HT-29 (cell line): ENCODE measurements around the gene PCNT. TPM values are rescaled to one million over a fixed set of nuclear protein-coding genes. Genes with fewer than 3 reads are reported as not detected.
A peak's percentile ranks its signal among the peaks of the same experiment; 100 is the strongest.
"Not testable (repeated sequence)": the region's sequence is repeated elsewhere in the genome, so short reads cannot be mapped to it uniquely, and the experiment has no call there.

Source experiments
- DNase-seq: peaks from one replicate; pipeline ENCODE4 v3.0.0-alpha.2; 2015; ENCODE audit warnings: low spot score
- total RNA-seq: library from RNA; depleted of rRNA; stranded (reverse); fragments of >200 nt; shearing (Covaris generic); gene quantifications from 2 replicates; pipeline ENCODE4 v1.2.3, GENCODE V29; 2014

PCNT gene
- total RNA-seq, 1 experiment from 2014 or later: 51.3 TPM

GRCh38 chr21:46308431-46308830, 15.5 kb upstream of the PCNT start:
- no peak for DNase-seq

GRCh38 chr21:46310260-46310659, 13.7 kb upstream of the PCNT start:
- not testable (repeated sequence) for DNase-seq

DNA sequence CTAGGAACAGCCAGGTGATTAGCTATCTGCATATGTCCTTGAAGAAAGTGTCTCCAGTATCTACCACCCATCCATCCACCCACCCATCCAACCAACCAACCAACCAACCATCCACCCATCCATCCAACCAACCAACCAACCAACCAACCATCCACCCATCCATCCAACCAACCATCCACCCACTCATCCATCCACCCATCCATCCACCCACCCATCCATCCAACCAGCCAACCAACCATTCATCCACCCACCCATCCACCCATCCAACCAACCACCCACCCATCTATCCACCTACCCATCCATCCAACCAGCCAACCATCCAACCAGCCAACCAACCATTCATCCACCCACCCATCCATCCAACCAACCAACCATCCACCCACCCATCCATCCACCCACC, 12.4 kb upstream of the PCNT start:
- DNase-seq: no peak

DNA sequence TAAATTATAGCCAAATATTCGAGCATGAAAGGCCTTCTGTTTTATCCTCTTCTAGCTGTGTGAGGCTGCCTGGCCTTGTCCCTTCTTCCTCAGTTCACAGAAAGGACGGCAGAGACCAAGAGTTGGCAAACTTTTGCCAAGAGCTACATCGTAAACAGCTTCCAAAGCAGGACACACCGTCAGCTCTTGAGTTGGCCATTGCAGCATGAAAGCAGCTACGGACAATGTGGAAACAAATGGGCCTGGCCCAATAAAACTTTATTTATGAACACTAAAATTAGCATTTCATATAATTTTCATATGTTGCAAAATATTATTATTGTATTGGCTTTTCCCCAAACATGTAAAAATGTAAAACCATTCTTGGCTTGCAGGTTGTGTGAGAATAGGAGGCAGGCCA, 11.0 kb upstream of the PCNT start:
- DNase-seq: no peak

GRCh38 chr21:46314441-46315020, 9.4 kb upstream of the PCNT start:
- DNase-seq: no peak

DNA sequence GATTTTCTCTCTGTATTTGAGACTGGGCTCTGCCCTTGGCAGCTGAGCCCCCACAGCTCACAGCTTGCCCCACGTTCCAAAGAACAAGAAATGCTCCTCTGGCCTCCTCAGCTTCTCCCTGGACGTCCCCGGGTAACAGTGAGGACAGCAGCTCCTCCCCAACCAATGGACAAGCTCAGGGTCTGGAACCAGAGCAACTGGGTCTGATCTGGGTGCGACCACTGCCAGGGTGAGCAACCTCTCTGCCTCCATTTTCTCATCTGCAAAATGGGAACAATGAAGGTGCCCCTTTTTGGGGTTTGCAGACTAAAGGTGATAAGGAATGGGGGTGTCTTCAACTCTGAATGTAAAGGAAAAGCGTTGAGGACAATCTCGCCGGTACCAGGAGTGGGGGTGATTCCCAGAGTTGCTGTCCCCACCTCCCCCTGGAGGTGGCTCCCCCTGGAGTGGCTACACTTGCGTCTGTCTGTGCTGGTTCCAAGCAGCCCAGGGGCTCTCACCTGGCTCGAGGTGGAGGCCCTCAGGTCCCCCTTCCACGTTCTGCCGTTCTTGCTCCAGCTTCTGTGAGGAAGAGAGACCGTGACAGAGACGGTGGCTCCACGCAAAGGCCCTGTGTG, 7.1 kb upstream of the PCNT start:
- DNase-seq: no peak

DNA sequence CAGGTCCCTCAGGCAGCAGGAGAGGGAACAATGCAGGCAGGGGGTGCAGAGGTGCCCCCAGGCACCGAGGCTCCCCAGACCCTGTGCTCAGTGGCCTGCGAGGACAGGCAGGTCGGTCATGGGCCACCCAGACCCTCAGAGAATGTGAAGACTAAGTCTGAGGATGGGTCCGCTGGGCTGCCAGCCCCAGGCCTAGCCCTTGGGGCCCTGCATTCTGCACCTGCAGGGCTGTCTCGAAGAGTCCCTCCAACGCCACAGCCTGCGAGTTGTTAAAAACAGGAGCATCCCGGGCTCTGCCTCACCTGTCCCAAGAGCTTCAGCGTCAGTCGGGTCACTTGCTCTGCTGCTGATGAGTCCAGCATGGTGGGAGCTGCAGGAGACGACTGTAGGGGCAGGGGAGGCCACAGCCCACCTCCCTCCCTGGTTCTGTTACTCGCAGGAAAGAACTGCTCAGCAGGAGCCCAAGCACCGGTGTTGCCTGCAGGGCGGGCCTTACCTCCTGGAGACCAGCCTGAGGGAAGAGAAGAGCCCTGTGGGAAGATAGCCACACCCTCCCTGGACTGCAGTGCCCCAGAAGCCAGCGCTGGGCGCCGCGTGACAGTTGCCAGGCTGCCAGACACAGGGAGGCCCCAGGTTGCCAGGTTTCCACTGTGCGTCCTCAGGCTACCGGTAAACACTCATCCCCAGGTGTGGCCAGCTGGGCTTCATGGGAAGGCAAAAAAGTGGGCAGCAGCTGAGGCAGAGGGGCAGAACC, 6.1 kb upstream of the PCNT start:
- DNase-seq: peak; percentile 29

- no peak for DNase-seq
Measured at GRCh38 chr21:46318464-46318845, 5.5 kb upstream of the PCNT start.

DNA sequence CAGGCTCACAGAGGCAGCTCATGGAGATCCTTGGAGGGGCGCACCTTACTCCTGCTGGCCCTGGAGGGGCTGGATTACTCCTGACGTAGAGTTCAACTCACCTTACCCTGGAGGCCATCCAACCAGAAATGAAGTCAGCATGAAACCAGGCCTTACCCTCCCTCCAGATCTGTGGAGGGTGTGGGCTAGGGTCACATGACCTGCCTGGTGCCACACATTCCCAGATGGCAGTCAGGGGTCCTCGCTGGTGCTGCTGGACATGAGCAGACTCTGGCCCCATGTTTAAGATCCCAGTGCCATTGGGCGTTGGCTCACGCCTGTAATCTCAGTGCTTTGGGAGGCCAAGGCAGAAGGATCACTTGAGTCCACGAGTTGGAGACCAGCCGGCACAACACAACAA, 4.8 kb upstream of the PCNT start:
- DNase-seq: no peak

GRCh38 chr21:46320331-46320801, 3.6 kb upstream of the PCNT start:
- no peak for DNase-seq

DNA sequence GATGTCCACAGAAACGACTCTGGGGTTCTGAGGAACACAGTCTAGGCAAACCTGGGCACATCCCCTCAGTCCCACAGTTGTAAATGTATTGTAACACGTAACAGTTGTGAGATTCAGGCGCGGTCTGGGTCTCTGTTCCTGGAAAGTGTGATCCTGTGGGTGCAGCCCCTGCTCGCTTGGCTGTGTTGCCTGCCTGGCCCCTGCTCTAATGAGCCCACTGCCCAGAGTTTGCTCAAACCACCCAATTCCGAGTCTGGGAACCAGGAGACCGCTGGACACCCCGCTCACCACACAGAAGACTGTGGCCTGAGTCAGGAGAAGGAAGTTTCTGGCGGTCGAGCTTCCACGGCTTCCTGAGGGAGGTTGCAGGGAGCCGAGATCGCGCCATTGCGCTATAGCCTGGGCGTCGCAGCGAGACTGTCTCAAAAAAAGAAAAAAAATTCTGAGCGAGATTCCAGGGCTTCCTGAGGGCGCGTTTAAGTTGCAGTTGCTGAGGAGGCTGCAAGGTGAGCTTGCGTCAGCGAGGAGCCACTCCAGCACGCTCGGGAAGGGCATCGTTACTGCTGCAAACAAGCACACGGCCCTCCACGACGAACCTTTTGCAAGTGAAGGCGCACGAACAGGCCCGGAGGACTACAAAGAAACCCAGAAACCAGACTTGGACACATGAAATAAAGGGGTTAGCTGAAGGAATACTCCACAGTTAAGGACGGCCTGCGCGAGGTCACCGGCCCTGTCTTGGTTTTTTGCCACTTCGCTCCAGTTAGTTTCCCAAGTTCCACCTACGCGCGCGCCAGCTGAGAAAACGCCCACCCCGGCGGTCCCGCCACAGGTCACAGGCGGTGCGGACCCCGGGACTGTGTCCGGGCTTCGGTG, 1.4 kb upstream of the PCNT start:
- DNase-seq: no peak

DNA sequence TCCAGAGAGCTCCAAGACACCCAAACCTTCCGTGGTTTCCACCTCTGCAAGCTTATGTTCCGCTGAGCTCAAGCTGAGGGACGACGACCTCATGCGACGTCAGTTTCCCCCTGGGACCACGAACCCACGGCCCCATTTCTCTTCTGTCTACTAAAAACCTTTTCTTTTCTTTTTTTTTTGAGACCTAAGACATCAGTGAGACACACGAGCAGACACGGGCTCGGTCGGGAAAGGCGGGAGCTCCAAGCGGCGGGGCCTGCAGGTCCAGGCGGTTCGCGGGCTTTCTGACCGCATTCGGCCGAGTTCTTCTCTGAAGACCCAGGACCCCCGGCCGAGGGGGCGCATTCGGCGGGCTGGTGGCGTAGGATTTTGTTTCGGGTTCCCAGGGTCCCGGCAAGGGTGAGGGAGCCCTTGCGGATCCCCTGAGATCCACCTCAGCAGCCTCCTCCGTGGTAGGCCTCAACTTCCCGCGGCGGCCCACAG, 688 bp upstream of the PCNT start:
- peak; percentile 11 for DNase-seq

GRCh38 chr21:46324390-46325072, 575 bp downstream of the PCNT start:
- DNase-seq: peak; percentile 70

DNA sequence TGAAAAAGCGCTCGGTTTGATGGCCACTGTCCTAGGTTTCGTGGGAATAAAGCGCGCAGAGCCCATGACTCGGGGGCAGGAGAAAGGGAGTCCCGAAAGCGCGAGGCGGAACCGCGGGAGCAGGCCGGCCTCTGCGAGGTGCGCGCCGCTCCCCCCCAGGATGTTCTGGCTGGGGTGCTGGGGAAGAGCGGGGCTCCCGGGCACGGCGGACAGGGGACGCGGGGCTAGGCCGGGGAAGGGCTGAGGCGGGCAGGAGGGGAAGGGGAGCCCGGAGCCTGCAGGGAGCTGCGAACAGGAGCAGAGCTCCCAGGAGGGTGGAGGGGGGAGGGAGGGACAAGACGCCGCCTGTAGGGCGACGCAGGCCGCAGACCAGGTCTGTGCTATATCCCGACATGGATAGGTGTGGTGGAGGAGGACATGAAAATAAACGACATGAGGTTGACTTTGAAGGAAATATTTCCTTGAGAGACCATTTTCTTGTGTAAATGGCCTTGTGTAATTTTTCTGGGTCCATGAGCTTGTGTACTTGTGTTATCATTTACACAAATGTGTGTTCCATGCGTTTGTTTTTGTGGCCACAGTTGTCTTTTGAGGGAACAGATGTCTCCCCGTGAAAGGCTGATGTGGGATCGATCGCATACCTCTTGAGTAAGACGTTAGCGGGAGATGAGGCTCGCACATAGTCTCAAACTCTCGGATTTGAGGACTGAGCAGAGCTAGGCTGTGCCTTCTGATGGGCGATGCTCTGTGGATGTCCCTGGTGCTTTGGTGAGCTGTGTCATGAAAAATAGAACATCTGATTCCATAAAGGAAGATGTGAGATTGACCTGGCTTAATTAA, 1.3 kb downstream of the PCNT start:
- DNase-seq: peak; percentile 45

GRCh38 chr21:46326110-46326703, 2.3 kb downstream of the PCNT start:
- DNase-seq: peak; percentile 21

- DNase-seq: no peak
Measured at GRCh38 chr21:46327711-46328110, 3.8 kb downstream of the PCNT start.

DNA sequence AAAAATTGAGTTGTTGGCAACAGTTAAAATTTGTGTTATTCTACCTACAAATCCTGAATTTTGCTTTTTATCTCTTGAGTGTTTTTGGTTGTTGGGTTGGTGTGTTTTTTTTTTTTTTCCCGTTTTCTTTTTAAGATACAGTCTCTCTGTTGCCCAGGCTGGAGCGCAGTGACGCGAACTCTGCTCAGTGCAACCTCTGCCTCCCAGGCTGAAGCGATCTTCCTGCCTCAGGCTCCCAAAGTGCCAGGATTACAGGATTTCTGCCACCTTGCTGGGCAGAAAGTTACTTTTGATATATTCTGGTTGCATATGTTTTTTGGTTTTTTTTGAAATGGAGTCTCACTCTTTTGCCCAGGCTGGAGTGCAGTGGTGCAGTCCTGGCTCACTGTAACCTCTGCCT, 4.2 kb downstream of the PCNT start:
- no peak for DNase-seq

DNA sequence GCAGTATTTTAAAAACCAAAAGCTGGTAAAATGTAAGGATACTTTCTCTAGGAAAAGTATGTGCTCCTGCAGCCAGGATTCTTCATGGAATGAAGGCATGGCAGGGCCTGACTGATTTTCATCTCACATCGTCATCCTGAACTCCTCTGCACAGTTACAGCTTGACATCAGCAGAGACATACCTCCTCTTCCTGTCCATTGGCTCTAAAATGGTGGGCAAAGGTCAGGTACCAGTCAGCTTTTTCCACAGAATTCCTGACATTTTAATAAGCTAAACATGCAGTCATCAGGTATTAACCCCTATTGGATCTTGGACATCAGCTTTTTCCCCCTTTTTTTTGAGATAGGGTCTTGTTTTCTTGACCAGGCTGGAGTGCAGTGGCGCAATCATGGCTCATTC, 5.8 kb downstream of the PCNT start:
- DNase-seq: no peak

GRCh38 chr21:46334351-46335140, 10.6 kb downstream of the PCNT start:
- no peak for DNase-seq
